ENCODE measurements around the gene GNAL.

DNA sequence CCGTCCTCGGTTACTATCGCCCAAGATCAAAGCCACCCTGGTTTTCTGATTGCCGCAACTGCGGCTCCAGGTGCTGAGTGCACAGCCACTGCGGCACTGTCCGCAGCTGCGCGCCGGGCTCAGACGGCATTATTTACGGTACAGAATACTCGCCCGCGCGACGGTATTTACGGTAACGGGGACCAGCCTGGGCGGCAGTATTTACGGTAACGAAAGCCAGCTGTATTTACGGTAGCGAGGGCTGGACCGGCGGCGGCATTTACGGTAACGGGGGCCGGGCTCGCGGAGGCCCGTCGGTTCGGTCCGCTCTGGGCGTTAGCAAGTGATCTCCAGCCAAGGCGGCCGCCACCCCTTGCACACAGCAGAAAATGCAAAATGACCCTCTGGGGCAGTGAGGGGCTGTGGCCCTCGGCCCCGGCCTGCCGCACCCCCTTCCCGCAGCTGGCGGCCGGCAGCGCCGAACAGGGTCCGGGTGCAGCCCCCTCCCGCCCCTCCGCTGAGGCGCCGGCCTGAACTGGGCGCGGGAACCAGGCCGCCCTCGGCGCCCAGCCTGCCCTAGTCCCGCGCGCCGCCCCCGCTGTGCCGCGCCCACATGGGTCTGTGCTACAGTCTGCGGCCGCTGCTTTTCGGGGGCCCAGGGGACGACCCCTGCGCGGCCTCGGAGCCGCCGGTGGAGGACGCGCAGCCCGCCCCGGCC lies at the start of gene GNAL:
- TF ChIP-seq, protein P1, sequence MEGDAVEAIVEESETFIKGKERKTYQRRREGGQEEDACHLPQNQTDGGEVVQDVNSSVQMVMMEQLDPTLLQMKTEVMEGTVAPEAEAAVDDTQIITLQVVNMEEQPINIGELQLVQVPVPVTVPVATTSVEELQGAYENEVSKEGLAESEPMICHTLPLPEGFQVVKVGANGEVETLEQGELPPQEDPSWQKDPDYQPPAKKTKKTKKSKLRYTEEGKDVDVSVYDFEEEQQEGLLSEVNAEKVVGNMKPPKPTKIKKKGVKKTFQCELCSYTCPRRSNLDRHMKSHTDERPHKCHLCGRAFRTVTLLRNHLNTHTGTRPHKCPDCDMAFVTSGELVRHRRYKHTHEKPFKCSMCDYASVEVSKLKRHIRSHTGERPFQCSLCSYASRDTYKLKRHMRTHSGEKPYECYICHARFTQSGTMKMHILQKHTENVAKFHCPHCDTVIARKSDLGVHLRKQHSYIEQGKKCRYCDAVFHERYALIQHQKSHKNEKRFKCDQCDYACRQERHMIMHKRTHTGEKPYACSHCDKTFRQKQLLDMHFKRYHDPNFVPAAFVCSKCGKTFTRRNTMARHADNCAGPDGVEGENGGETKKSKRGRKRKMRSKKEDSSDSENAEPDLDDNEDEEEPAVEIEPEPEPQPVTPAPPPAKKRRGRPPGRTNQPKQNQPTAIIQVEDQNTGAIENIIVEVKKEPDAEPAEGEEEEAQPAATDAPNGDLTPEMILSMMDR (IDR thresholded peaks at IDR 0.05): no peak
- TF ChIP-seq POLR2A (IDR thresholded peaks at IDR 0.05): peak in 1 of 2 donors; percentile 33

All from thyroid gland (tissue), 4 donors.